HepG2 (cell line): ENCODE results near the gene RASAL1. TPM values are rescaled to one million over a fixed set of nuclear protein-coding genes. Genes with fewer than 3 reads are reported as not detected.

ENCODE experiments used
- ATAC-seq: fragments of 200-7000 bp; cut with Tn5 transposase; 3 replicates; pipeline ENCODE4 v1.9.1; 2020; ENCODE audit warnings: mild to moderate bottlenecking, moderate library complexity
- BruUV-seq: library from RNA; stranded (reverse); fragments of 400-500 nt; replicated peaks from 2 replicates; lab custom pipeline; 2021; lab: Mats Ljungman, UMichigan
- CTCF ChIA-PET: fragments of 300-600 bp; formaldehyde crosslinking; extraction: SDS; loops from one replicate; lab custom pipeline; 2021; ENCODE audit warnings: low total read pairs, inconsistent platforms, low intra/inter-chr PET ratio; lab: Yijun Ruan, JAX
- POLR2A ChIA-PET: fragments of 350-600 bp; sonication (Branson Sonifier 250); formaldehyde crosslinking; loops from one replicate; lab custom pipeline; 2020; ENCODE audit warnings: antibody characterized with exemption, inconsistent platforms; lab: Yijun Ruan, JAX
- DNase-seq: peaks from one replicate; pipeline ENCODE4 v3.0.0-alpha.2; 2015; ENCODE audit warnings: low spot score
- FAIRE-seq: peaks from 3 replicates; lab custom pipeline; 2011; peaks lifted over from hg19 to GRCh38; lab: Jason Lieb, UNC
- H2AFZ ChIP-seq: one replicate; pipeline ENCODE4 v1.6.1; 2011; ENCODE audit warnings: low read length, inconsistent platforms
- H3K27ac ChIP-seq: fragments of 300-600 bp; 3 replicates; pipeline ENCODE4 v1.8.0; 2011; ENCODE audit warnings: mixed run types, mild to moderate bottlenecking, mixed read lengths, low read length, inconsistent platforms; ENCODE audit not compliant: insufficient read depth; ENCODE audit errors: extremely low read length
- H3K27me3 ChIP-seq, 2 experiments: fragments of 200-600 bp in 1 of 2; 2 replicates in 1 of 2; 3 replicates in 1 of 2; pipeline versions ENCODE4 v1.6.0 to v1.8.0; 2011; ENCODE audit warnings: low read length in 2 of 2, mild to moderate bottlenecking in 2 of 2, moderate library complexity in 2 of 2, inconsistent platforms in 1 of 2; ENCODE audit not compliant: insufficient read depth in 2 of 2, control insufficient read depth in 1 of 2
- H3K36me3 ChIP-seq, 2 experiments: fragments of 200-600 bp in 1 of 2; replicated peaks in 1 of 2; 2 replicates in 1 of 2; 3 replicates in 1 of 2; pipeline versions ENCODE4 v1.5.1 to v1.8.0; 2011; ENCODE audit warnings: low read length in 2 of 2, inconsistent platforms in 1 of 2; ENCODE audit not compliant: insufficient read depth in 2 of 2, control insufficient read depth in 1 of 2
- H3K4me1 ChIP-seq: 2 replicates; pipeline ENCODE4 v1.5.1; 2012; ENCODE audit warnings: low read length, inconsistent platforms; ENCODE audit not compliant: insufficient read depth
- H3K4me2 ChIP-seq: 2 replicates; pipeline ENCODE4 v1.6.0; 2011; ENCODE audit warnings: low read depth, low read length, inconsistent platforms
- H3K4me3 ChIP-seq, 3 experiments: fragments of 200-600 bp in 1 of 3; sonication (generic), shearing (Covaris generic) in 1 of 3; replicated peaks in 1 of 3; 2 replicates each; pipeline ENCODE4 v1.5.1; 2011 to 2016; ENCODE audit warnings: low read length in 3 of 3, inconsistent platforms in 2 of 3, low read depth in 2 of 3, mild to moderate bottlenecking in 2 of 3, control low read depth in 1 of 3, mixed read lengths in 1 of 3; ENCODE audit not compliant: insufficient read depth in 1 of 3
- H3K79me2 ChIP-seq: one replicate; pipeline ENCODE4 v1.6.1; 2011; ENCODE audit warnings: low read length, inconsistent platforms; ENCODE audit not compliant: insufficient read depth
- H3K9ac ChIP-seq: 2 replicates; pipeline ENCODE4 v1.6.0; 2011; ENCODE audit warnings: mild to moderate bottlenecking, low read depth, low read length, inconsistent platforms; ENCODE audit not compliant: insufficient read depth
- H3K9me3 ChIP-seq: 2 replicates; pipeline ENCODE4 v1.5.1; 2012; ENCODE audit warnings: mild to moderate bottlenecking, low read length
- H4K20me1 ChIP-seq: 2 replicates; pipeline ENCODE4 v1.6.0; 2011; ENCODE audit warnings: inconsistent platforms, mild to moderate bottlenecking, low read length, moderate library complexity; ENCODE audit not compliant: insufficient read depth
- CC2D1A ChIP-seq: sonication (generic); formaldehyde crosslinking; IDR thresholded peaks from 2 replicates; pipeline ENCODE4 v1.8.1; 2023; ENCODE audit warnings: mild to moderate bottlenecking, missing genetic modification reagents
- ZNF768 ChIP-seq: sonication (generic); formaldehyde crosslinking; IDR thresholded peaks from 2 replicates; pipeline ENCODE4 v1.4.0; 2020; ENCODE audit warnings: missing genetic modification reagents
- WGBS: methylation state at CpG from one replicate; pipeline ENCODE4 v1.1.6; 2017; ENCODE audit warnings: low lambda C conversion rate; 5-methylcytosine and 5-hydroxymethylcytosine counted together
- in situ Hi-C: cut with HindIII; loops from 2 replicates; pipeline ENCODE4 v1.10.0; 2017; ENCODE audit warnings: low pct_unique_long_range_greater_than_20kb; ENCODE audit not compliant: extremely low pct_ligation_motif_present
- intact Hi-C: fragments of 100-400 bp; cut with micrococcal nuclease; formaldehyde crosslinking; loops from one replicate; pipeline ENCODE4 v1.10.0; 2022; ENCODE audit not compliant: unreplicated experiment
- polyA plus RNA-seq, 8 experiments: library from polyadenylated mRNA; depleted of rRNA in 3 of 8; stranded (reverse) in 7 of 8; unstranded in 1 of 8; fragments of >200 nt; fragmentation: Illumina TruSeq in 4 of 8; extraction: Trizol in 4 of 8; gene quantifications; 2 replicates each; pipeline versions ENCODE4 v1.2.1 to v1.2.3, GENCODE V29; 2011 to 2016; ENCODE audit warnings: low read depth in 4 of 8, missing spikeins in 1 of 8, mixed read lengths in 1 of 8; ENCODE audit not compliant: insufficient read depth in 1 of 8
- total RNA-seq, 5 experiments: library from RNA; depleted of rRNA; stranded (reverse); fragments of >200 nt; fragmentation: Illumina TruSeq; extraction: Trizol; gene quantifications; 2 replicates each; pipeline ENCODE4 v1.2.3, GENCODE V29; 2016; ENCODE audit warnings: low read depth in 1 of 5
- TF ChIP-seq, protein P1 (sequence below), 2 experiments: sonication (generic) in 1 of 2; formaldehyde crosslinking in 1 of 2; IDR thresholded peaks; 2 replicates each; pipeline versions ENCODE4 v1.6.1 to v1.9.0; 2014 to 2022; ENCODE audit warnings: antibody characterized with exemption in 1 of 2, borderline replicate concordance in 1 of 2, inconsistent platforms in 1 of 2, low read depth in 1 of 2, missing genetic modification reagents in 1 of 2

RASAL1 gene
- total and polyA plus RNA-seq, 2 of the 13 experiments (the other 11 are each of a cell fraction or from before 2014, with no cell fraction given) = not detected

DNA sequence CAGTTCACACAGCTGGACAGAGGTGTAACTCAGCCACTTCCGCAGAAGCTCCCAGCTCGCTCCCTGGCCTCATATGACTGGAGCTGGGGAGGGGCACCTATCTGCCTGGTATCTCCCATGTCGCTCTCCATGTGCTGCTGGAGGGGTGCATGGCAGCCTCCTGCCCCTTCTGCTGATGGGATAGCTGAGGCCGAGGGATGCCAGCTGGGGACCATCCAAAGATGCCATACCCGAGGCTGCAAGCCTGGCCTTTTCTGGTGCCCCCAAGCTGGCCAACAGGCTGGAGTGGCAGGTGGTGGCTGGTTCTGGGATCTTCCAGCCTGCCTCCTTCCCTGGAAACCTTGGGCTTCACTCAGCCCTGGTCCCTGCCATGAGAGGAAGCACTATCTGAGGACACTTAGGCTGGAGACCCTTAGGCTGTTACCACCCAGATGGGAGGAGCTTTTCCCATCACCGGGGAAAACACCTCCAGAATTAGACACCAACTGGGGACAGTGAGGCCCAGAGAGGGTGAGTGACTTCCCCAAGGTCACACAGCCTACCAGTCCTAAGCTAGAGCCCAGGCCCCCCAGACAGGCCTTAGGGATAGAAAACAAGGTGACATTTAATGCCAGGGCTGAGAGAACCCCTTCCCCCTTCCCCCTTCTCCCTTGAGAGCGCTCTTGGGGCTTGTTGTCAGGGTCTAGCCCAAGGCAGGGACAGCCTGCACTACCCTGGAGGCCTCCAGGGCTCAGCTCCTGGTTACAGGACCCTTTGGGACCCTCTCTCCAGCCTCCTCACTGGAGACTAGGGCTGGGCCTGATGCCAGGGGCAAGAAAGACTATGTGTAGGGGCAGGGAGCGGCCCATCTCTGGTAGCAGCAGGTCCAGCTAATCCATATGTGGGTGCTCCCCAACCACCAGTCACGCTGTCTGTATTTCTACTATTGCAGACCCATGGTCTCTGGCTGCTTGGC, 71.9 kb downstream of the RASAL1 start:
- Histone ChIP-seq H3K27me3 (peaks cover 0 to 8% of the 10 kb centered on the region in 2 experiments; a peak in 3 of 5 replicates), H3K4me2 (no peak overlapping the region), H3K27ac (no peak overlapping the region), H3K9me3 (no peaks in the 10 kb centered on the region), H3K79me2 (no peaks in the 10 kb centered on the region), H3K4me1 (peaks cover 12% of the 10 kb centered on the region), H2AFZ (no peak overlapping the region), H3K4me3 (no peak overlapping the region), H3K36me3 (no peaks in the 10 kb centered on the region), H4K20me1 (no peaks in the 10 kb centered on the region), H3K9ac (no peak overlapping the region)
- intact Hi-C loops = no loop called here
- POLR2A ChIA-PET = no interaction called here
- no peak for DNase-seq
- TF ChIP-seq ZNF768 (CRISPR knock-in tag) (peak; percentile 89), CC2D1A (CRISPR knock-in tag) (no peak)
- TF ChIP-seq, protein P1, sequence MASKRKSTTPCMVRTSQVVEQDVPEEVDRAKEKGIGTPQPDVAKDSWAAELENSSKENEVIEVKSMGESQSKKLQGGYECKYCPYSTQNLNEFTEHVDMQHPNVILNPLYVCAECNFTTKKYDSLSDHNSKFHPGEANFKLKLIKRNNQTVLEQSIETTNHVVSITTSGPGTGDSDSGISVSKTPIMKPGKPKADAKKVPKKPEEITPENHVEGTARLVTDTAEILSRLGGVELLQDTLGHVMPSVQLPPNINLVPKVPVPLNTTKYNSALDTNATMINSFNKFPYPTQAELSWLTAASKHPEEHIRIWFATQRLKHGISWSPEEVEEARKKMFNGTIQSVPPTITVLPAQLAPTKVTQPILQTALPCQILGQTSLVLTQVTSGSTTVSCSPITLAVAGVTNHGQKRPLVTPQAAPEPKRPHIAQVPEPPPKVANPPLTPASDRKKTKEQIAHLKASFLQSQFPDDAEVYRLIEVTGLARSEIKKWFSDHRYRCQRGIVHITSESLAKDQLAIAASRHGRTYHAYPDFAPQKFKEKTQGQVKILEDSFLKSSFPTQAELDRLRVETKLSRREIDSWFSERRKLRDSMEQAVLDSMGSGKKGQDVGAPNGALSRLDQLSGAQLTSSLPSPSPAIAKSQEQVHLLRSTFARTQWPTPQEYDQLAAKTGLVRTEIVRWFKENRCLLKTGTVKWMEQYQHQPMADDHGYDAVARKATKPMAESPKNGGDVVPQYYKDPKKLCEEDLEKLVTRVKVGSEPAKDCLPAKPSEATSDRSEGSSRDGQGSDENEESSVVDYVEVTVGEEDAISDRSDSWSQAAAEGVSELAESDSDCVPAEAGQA (IDR thresholded peaks at IDR 0.05; ENCODE audit: low read depth) = no peak
- TF ChIP-seq, protein P1 (CRISPR knock-in tag; IDR thresholded peaks at IDR 0.05; ENCODE audit: borderline replicate concordance) = no peak
- no peak for ATAC-seq
- in situ Hi-C loops = no loop called here
- FAIRE-seq = no peak
- BruUV-seq = no TSS peak
- 58% methylated on average over 4 of the region's 9 CpGs for WGBS
- CTCF ChIA-PET = no interaction called here
